Gastrocnemius medialis (tissue), 4 donors: ENCODE results near the gene ARMC6.

Experiments used
- POLR2A ChIP-seq, 2 donors: fragments of 450-650 bp; IDR thresholded peaks; one replicate each; pipeline ENCODE4 v1.6.1; 2017; ENCODE audit warnings: antibody characterized with exemption in 2 of 2, mild to moderate bottlenecking in 2 of 2, moderate library complexity in 2 of 2
- TF ChIP-seq, protein P1 (sequence below), 5 experiments: fragments of 450-650 bp in 3 of 5; fragments of 200-600 bp in 2 of 5; sonication (generic) in 2 of 5; IDR thresholded peaks in 4 of 5; conservative IDR thresholded peaks in 1 of 5; 1 replicate in 4 of 5; 2 replicates in 1 of 5; pipeline ENCODE4 v1.5.1; 2016 to 2019; ENCODE audit warnings: antibody characterized with exemption in 5 of 5, mild to moderate bottlenecking in 3 of 5, moderate library complexity in 3 of 5

GRCh38 chr19:19027228-19027627, 6.2 kb upstream of the ARMC6 start:
- TF ChIP-seq, protein P1, sequence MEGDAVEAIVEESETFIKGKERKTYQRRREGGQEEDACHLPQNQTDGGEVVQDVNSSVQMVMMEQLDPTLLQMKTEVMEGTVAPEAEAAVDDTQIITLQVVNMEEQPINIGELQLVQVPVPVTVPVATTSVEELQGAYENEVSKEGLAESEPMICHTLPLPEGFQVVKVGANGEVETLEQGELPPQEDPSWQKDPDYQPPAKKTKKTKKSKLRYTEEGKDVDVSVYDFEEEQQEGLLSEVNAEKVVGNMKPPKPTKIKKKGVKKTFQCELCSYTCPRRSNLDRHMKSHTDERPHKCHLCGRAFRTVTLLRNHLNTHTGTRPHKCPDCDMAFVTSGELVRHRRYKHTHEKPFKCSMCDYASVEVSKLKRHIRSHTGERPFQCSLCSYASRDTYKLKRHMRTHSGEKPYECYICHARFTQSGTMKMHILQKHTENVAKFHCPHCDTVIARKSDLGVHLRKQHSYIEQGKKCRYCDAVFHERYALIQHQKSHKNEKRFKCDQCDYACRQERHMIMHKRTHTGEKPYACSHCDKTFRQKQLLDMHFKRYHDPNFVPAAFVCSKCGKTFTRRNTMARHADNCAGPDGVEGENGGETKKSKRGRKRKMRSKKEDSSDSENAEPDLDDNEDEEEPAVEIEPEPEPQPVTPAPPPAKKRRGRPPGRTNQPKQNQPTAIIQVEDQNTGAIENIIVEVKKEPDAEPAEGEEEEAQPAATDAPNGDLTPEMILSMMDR (IDR thresholded peaks at IDR 0.05 in 4 of 5, conservative IDR thresholded peaks at IDR 0.05 in 1 of 5), result no peak
- TF ChIP-seq POLR2A (IDR thresholded peaks at IDR 0.05), result no peak
